CD14-positive monocyte (primary cell): Measurements from ENCODE around the gene SPATA12. TPM values are rescaled to one million over a fixed set of nuclear protein-coding genes. Genes with fewer than 3 reads are reported as not detected.

Experiments
- DNase-seq, 3 donors: peaks; one replicate each; pipeline ENCODE4 v3.0.0-alpha.2; 2011 to 2022
- H2AFZ ChIP-seq: 2 replicates; pipeline ENCODE4 v1.6.0; 2012; ENCODE audit warnings: mild to moderate bottlenecking, low read depth, low read length, inconsistent platforms; ENCODE audit not compliant: insufficient read depth, poor library complexity, severe bottlenecking
- H3K27ac ChIP-seq, 2 donors: 1 replicate in 1 of 2; 2 replicates in 1 of 2; pipeline ENCODE4 v1.5.1; 2012 to 2013; ENCODE audit warnings: low read length in 2 of 2, control low read depth in 1 of 2, inconsistent platforms in 1 of 2, low read depth in 1 of 2, mild to moderate bottlenecking in 1 of 2
- H3K27me3 ChIP-seq, 2 donors: one replicate each; pipeline versions ENCODE4 v1.6.0 to v1.6.1; 2011 to 2013; ENCODE audit warnings: low read length in 2 of 2; ENCODE audit not compliant: control insufficient read depth in 2 of 2, insufficient read depth in 2 of 2
- H3K36me3 ChIP-seq, 2 donors: replicated peaks in 1 of 2; 1 replicate in 1 of 2; 2 replicates in 1 of 2; pipeline versions ENCODE4 v1.5.1 to v1.6.1; 2012 to 2013; ENCODE audit warnings: low read length in 2 of 2, control low read depth in 1 of 2, inconsistent platforms in 1 of 2, mild to moderate bottlenecking in 1 of 2; ENCODE audit not compliant: insufficient read depth in 2 of 2, control insufficient read depth in 1 of 2
- H3K4me1 ChIP-seq, 2 donors: 1 replicate in 1 of 2; 2 replicates in 1 of 2; pipeline versions ENCODE4 v1.5.1 to v1.6.1; 2012 to 2013; ENCODE audit warnings: low read length in 2 of 2, control low read depth in 1 of 2, inconsistent platforms in 1 of 2, mild to moderate bottlenecking in 1 of 2, moderate library complexity in 1 of 2; ENCODE audit not compliant: insufficient read depth in 2 of 2, control insufficient read depth in 1 of 2
- H3K4me2 ChIP-seq: replicated peaks from 2 replicates; pipeline ENCODE3; 2012; ENCODE audit warnings: low read length, moderate library complexity, mild to moderate bottlenecking; ENCODE audit not compliant: poor library complexity, severe bottlenecking; ENCODE audit errors: extremely low read depth
- H3K4me3 ChIP-seq, 3 experiments: fragments of 200-600 bp in 1 of 3; sonication (generic) in 1 of 3; replicated peaks in 1 of 3; 1 replicate in 2 of 3; 2 replicates in 1 of 3; pipeline ENCODE4 v1.5.1; 2011 to 2013; ENCODE audit warnings: low read length in 3 of 3, mild to moderate bottlenecking in 3 of 3, control low read depth in 2 of 3, low read depth in 2 of 3, inconsistent platforms in 1 of 3, moderate library complexity in 1 of 3
- H3K79me2 ChIP-seq: 2 replicates; pipeline ENCODE4 v1.6.0; 2012; ENCODE audit warnings: mild to moderate bottlenecking, control low read depth, inconsistent platforms, low read length, moderate library complexity; ENCODE audit not compliant: insufficient read depth
- H3K9ac ChIP-seq: 2 replicates; pipeline ENCODE4 v1.6.0; 2017; ENCODE audit warnings: low read length, mild to moderate bottlenecking; ENCODE audit not compliant: insufficient read depth, poor library complexity, severe bottlenecking
- H3K9me3 ChIP-seq, 2 donors: replicated peaks in 1 of 2; 1 replicate in 1 of 2; 2 replicates in 1 of 2; pipeline versions ENCODE4 v1.5.1 to v1.6.1; 2012 to 2013; ENCODE audit warnings: low read length in 2 of 2, control low read depth in 1 of 2; ENCODE audit not compliant: control insufficient read depth in 1 of 2, insufficient read depth in 1 of 2
- H4K20me1 ChIP-seq: 2 replicates; pipeline ENCODE4 v1.6.0; 2012; ENCODE audit warnings: mild to moderate bottlenecking, low read length, control low read depth, moderate library complexity; ENCODE audit not compliant: insufficient read depth
- H3K27ac Mint-ChIP-seq, 7 donors: one replicate each; pipeline ENCODE4 v1.8.0; 2020; ENCODE audit warnings: mild to moderate bottlenecking in 7 of 7, mixed read lengths in 7 of 7, moderate library complexity in 6 of 7, inconsistent platforms in 2 of 7
- H3K27me3 Mint-ChIP-seq, 3 donors: one replicate each; pipeline ENCODE4 v1.8.0; 2021 to 2022; ENCODE audit warnings: low read depth in 3 of 3, mild to moderate bottlenecking in 3 of 3, mixed read lengths in 3 of 3, moderate library complexity in 3 of 3, inconsistent platforms in 1 of 3
- H3K36me3 Mint-ChIP-seq, 2 donors: one replicate each; pipeline ENCODE4 v1.8.0; 2020; ENCODE audit warnings: mixed read lengths in 2 of 2, inconsistent platforms in 1 of 2, mild to moderate bottlenecking in 1 of 2
- H3K4me1 Mint-ChIP-seq: one replicate; pipeline ENCODE4 v1.8.0; 2020; ENCODE audit warnings: mild to moderate bottlenecking, mixed read lengths
- H3K4me3 Mint-ChIP-seq, 2 donors: one replicate each; pipeline ENCODE4 v1.8.0; 2020; ENCODE audit warnings: mild to moderate bottlenecking in 2 of 2, mixed read lengths in 2 of 2, moderate library complexity in 1 of 2
- H3K9me3 Mint-ChIP-seq, 7 donors: one replicate each; pipeline ENCODE4 v1.8.0; 2020 to 2022; ENCODE audit warnings: mixed read lengths in 7 of 7, mild to moderate bottlenecking in 6 of 7, moderate library complexity in 6 of 7, inconsistent platforms in 2 of 7
- CTCF ChIP-seq: fragments of 200-600 bp; IDR thresholded peaks from one replicate; pipeline ENCODE4 v1.8.0; 2022; ENCODE audit warnings: antibody characterized with exemption, mild to moderate bottlenecking
- WGBS: methylation state at CpG from one replicate; pipeline ENCODE4 v1.1.5; 2013; ENCODE audit warnings: missing lambda C conversion rate; ENCODE audit not compliant: insufficient coverage; 5-methylcytosine and 5-hydroxymethylcytosine counted together
- intact Hi-C, 2 donors: fragments of 100-400 bp; cut with micrococcal nuclease; formaldehyde crosslinking; loops; one replicate each; pipeline versions ENCODE4 v1.15.0 to v1.15.1; 2023
- polyA minus RNA-seq: library from RNA; depleted of rRNA, polyadenylated mRNA; stranded (reverse); fragments of >200 nt; gene quantifications from 2 replicates; pipeline ENCODE4 v1.2.3, GENCODE V29; 2012
- polyA plus RNA-seq, 3 donors: library from polyadenylated mRNA; depleted of rRNA in 1 of 3; unstranded in 2 of 3; stranded (reverse) in 1 of 3; fragments of 300-500 nt in 2 of 3; fragments of >200 nt in 1 of 3; fragmentation: Illumina TruSeq in 2 of 3; gene quantifications; 1 replicate in 2 of 3; 2 replicates in 1 of 3; pipeline ENCODE4 v1.2.3, GENCODE V29; 2012 to 2021
- total RNA-seq, 12 experiments: library from RNA in 1 of 12; stranded (reverse) in 1 of 12; fragments of 120-200 nt in 1 of 12; gene quantifications; one replicate each; pipeline ENCODE4 v1.2.4 and lab custom pipeline; 2013 to 2026; ENCODE audit warnings: mixed read lengths in 6 of 12, inconsistent platforms in 1 of 12

Gene SPATA12
- 0.10 TPM for total RNA-seq (2013)
- polyA plus RNA-seq, result under 1 TPM; 0.07 to 0.16 (median 0.10) TPM
- polyA minus RNA-seq, result 0.16 TPM in 1 of 2 replicates, not detected in the other
- 0 to 2.7 (median 0.21) reads per million in 11 experiments for total RNA-seq (lab: John Stamatoyannopoulos, UW)

- Histone ChIP-seq H4K20me1 (no peaks in the 10 kb centered on the region), H3K27ac (peak within 1 kb of the TSS; percentile 75 to 83), H3K27me3 (no peaks in the 10 kb centered on the region), H2AFZ (no peak within 1 kb of the TSS), H3K9me3 (no peaks in the 10 kb centered on the region), H3K4me3 (peak within 1 kb of the TSS in 1 of 3 experiments; percentile 63), H3K4me1 (peaks cover 50 to 55% of the 10 kb centered on the region in 2 donors), H3K79me2 (no peaks in the 10 kb centered on the region), H3K4me2 (peak within 1 kb of the TSS; percentile 59), H3K36me3 (no peaks in the 10 kb centered on the region), H3K9ac (peak within 1 kb of the TSS; percentile 22)
- H3K27me3 Mint-ChIP-seq, result peaks cover 2 to 3% (median 3%) of the 10 kb centered on the region in 3 donors
- DNase-seq, result peak; percentile 87 to 96 (median 94)
- peak within 1 kb of the TSS; percentile 84 to 96 (median 93) for H3K27ac Mint-ChIP-seq
- intact Hi-C loops, result no loop called here
- H3K4me1 Mint-ChIP-seq, result peaks cover 57% of the 10 kb centered on the region
- peaks cover 0 to 2% (median 0%) of the 10 kb centered on the region in 7 donors for H3K9me3 Mint-ChIP-seq
- 3% methylated on average over 5 of the region's 11 CpGs for WGBS
- peaks cover 0 to 6% of the 10 kb centered on the region in 2 donors for H3K36me3 Mint-ChIP-seq
- TF ChIP-seq CTCF, result no peak
- H3K4me3 Mint-ChIP-seq, result peak within 1 kb of the TSS; percentile 6 to 67
Observed at GRCh38 chr3:57060089-57060821, at the start of gene SPATA12. TSS of gene SPATA12 (plus strand) at chr3:57060664. CDS start at chr3:57073695, 13,031 bp downstream.

- 90% methylated on average over 11 of the region's 13 CpGs for WGBS
- H3K27me3 Mint-ChIP-seq, result no peaks in the 10 kb centered on the region
- H3K27ac Mint-ChIP-seq, result no peak overlapping the region
- intact Hi-C loops, result no loop called here
- peaks cover 8% of the 10 kb centered on the region for H3K4me1 Mint-ChIP-seq
- no peaks in the 10 kb centered on the region for H3K36me3 Mint-ChIP-seq
- Histone ChIP-seq H3K4me3 (no peak overlapping the region), H3K9me3 (peaks cover 0 to 4% of the 10 kb centered on the region in 2 donors), H3K4me1 (peaks cover 0 to 3% of the 10 kb centered on the region in 2 donors), H2AFZ (no peak overlapping the region), H3K79me2 (no peaks in the 10 kb centered on the region), H3K4me2 (no peak overlapping the region), H3K27ac (no peak overlapping the region), H4K20me1 (no peaks in the 10 kb centered on the region), H3K9ac (no peak overlapping the region), H3K27me3 (no peaks in the 10 kb centered on the region), H3K36me3 (no peaks in the 10 kb centered on the region)
- H3K9me3 Mint-ChIP-seq, result peaks cover 0 to 11% (median 10%) of the 10 kb centered on the region in 7 donors
- DNase-seq, result no peak
- H3K4me3 Mint-ChIP-seq, result no peak overlapping the region
- TF ChIP-seq CTCF, result no peak
Observed at GRCh38 chr3:57011022-57011421, 49.4 kb upstream of the SPATA12 start.
